ENCODE data around the gene SLC2A2. TPM values are rescaled to one million over a fixed set of nuclear protein-coding genes. Genes with fewer than 3 reads are reported as not detected.

The SLC2A2 gene
- total RNA-seq, 4 donors from 2014 or later: not detected

DNA sequence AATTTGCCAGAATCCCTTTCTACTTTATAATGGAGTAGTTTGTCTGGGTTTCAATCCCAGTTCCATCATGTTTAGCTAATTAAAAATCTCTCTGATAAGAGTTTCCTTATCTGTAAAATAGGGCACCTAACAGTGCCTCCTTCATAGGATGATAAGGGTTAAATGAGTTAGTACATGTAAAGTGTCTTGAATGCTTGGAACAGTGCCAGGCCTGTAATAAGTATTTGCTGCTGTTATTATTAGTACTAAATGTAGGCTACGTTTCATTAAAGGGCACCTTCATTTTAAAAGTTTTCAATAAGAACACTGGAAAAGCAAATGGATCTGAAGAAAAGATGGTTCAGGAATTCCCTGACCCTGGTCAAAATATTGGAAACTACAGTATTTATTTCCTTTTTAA lies 11.8 kb upstream of the SLC2A2 start:
- in situ Hi-C loops (cut with MboI; ENCODE audit: low pct_ligation_motif_present in 1 of 4, low pct_unique_long_range_greater_than_20kb in 1 of 4, low sequenced_read_pairs in 3 of 4): no loop called here

DNA sequence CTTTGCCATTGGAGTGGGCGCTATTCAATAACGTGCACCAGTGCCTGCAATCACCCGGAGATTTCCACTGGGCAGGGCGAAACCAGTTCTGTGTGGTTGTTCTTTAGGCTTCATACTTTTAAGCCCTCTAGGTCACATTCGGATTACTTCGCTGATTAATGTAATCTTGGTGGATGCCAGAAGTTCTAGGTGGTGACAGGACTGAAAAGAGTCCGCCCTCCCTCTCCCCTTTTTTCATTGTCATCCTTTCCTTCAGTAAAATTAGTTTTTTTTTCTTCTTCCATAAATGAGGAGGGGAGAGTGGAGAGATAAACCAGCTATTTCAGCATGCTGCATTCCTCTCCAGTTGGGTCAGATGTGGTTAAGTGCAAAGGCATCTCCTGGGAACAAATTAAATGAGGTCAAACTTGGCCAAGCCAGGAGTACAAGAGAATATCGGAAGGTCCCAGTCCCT lies 2.3 kb upstream of the SLC2A2 start:
- Histone ChIP-seq H3K27ac (peak overlapping the region in 1 of 4 donors; percentile 33), H3K4me3 (peak overlapping the region in 3 of 4 donors; percentile 7 to 34 (median 17)), H3K36me3 (no peaks in the 10 kb centered on the region), H3K9me3 (no peaks in the 10 kb centered on the region), H3K4me1 (peaks cover 0 to 8% (median 7%) of the 10 kb centered on the region in 4 donors), H3K27me3 (peaks cover 18% of the 10 kb centered on the region)
- WGBS, 2 donors (ENCODE audit: low coverage in 1 of 2): 39 to 60% methylated on average over 4 to 8 of the region's 8 CpGs
- intact Hi-C loops (cut with DNase I; ENCODE audit: low total_unique reads): no loop called here
- TF ChIP-seq POLR2AphosphoS5 (IDR thresholded peaks at IDR 0.05): no peak
- no peak for TF ChIP-seq POLR2A (IDR thresholded peaks at IDR 0.05)
- TF ChIP-seq, protein P1, sequence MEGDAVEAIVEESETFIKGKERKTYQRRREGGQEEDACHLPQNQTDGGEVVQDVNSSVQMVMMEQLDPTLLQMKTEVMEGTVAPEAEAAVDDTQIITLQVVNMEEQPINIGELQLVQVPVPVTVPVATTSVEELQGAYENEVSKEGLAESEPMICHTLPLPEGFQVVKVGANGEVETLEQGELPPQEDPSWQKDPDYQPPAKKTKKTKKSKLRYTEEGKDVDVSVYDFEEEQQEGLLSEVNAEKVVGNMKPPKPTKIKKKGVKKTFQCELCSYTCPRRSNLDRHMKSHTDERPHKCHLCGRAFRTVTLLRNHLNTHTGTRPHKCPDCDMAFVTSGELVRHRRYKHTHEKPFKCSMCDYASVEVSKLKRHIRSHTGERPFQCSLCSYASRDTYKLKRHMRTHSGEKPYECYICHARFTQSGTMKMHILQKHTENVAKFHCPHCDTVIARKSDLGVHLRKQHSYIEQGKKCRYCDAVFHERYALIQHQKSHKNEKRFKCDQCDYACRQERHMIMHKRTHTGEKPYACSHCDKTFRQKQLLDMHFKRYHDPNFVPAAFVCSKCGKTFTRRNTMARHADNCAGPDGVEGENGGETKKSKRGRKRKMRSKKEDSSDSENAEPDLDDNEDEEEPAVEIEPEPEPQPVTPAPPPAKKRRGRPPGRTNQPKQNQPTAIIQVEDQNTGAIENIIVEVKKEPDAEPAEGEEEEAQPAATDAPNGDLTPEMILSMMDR (IDR thresholded peaks at IDR 0.05): no peak
- no peak for TF ChIP-seq EP300 (IDR thresholded peaks at IDR 0.05; ENCODE audit: low read depth)
- no peak for DNase-seq
- in situ Hi-C loops (cut with MboI; ENCODE audit: low pct_ligation_motif_present in 1 of 4, low pct_unique_long_range_greater_than_20kb in 1 of 4, low sequenced_read_pairs in 3 of 4): no loop called here

More for the DNA sequence above, 11.8 kb upstream of the SLC2A2 start:
- no peaks in the 10 kb centered on the region for H3K4me1 ChIP-seq
- H3K4me3 ChIP-seq: no peak overlapping the region
- no peak for DNase-seq
- WGBS, 2 donors (ENCODE audit: low coverage in 1 of 2): 64 to 67% methylated on average over 1 of the region's 1 CpG
- H3K36me3 ChIP-seq: no peaks in the 10 kb centered on the region
- intact Hi-C loops (cut with DNase I; ENCODE audit: low total_unique reads): no loop called here
- H3K27ac ChIP-seq: no peak overlapping the region
- H3K9me3 ChIP-seq: no peaks in the 10 kb centered on the region
- peaks cover 7% of the 10 kb centered on the region for H3K27me3 ChIP-seq
- TF ChIP-seq, protein P1 (IDR thresholded peaks at IDR 0.05): no peak
- TF ChIP-seq POLR2AphosphoS5 (IDR thresholded peaks at IDR 0.05) (no peak), EP300 (IDR thresholded peaks at IDR 0.05; ENCODE audit: low read depth) (no peak), POLR2A (IDR thresholded peaks at IDR 0.05) (no peak)

DNA sequence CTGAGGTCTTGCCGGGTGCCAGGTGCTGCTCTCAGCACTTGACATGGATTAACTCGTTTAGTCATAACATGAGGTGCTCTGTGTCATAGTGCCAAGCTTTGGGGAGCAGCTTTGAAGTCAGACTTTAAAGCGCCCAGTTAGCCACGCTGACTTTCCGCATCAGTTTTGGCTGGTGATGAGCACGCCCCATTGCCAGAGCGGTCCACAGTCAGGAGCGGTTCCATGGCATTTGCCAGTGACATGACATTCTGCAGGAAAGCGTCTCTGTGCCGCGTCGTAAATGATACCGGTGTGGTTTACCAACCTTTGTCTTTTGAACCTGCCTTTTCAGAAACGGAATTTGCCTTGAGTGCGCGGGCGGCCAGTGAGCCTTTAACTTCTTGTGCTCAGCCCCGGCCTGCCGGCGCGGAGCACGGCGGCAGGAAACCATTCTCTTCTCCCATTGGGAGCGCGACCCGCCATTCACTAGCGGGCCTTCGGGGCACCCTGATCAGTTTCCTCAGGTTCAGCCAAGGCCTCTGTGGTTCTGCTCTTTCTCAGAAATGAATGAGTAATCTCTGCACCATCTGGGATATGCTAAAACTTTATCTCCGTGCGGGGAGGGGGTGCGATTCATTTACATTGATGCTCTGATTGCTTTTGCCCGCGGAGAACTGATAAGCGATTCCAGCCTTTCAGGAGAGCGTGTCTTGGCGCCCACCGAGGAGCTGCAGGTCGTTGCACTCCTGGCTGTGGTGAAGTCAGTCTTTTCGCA lies 1.7 kb upstream of the SLC2A2 start:
- intact Hi-C loops (cut with DNase I; ENCODE audit: low total_unique reads) (no loop called here), in situ Hi-C loops (cut with MboI; ENCODE audit: low pct_ligation_motif_present in 1 of 4, low pct_unique_long_range_greater_than_20kb in 1 of 4, low sequenced_read_pairs in 3 of 4) (no loop called here)
- H3K27ac ChIP-seq: peak overlapping the region in 1 of 4 donors; percentile 33
- no peak for TF ChIP-seq EP300 (IDR thresholded peaks at IDR 0.05; ENCODE audit: low read depth)
- TF ChIP-seq, protein P1 (IDR thresholded peaks at IDR 0.05): no peak
- TF ChIP-seq POLR2A (IDR thresholded peaks at IDR 0.05): no peak
- no peak for TF ChIP-seq POLR2AphosphoS5 (IDR thresholded peaks at IDR 0.05)
- H3K4me1 ChIP-seq: peaks cover 0 to 8% (median 7%) of the 10 kb centered on the region in 4 donors
- WGBS, 2 donors (ENCODE audit: low coverage in 1 of 2): 15 to 45% methylated on average over 4 to 39 of the region's 39 CpGs
- peaks cover 18% of the 10 kb centered on the region for H3K27me3 ChIP-seq
- peak; percentile 21 for DNase-seq
- H3K36me3 ChIP-seq: no peaks in the 10 kb centered on the region
- H3K4me3 ChIP-seq: peak overlapping the region in 3 of 4 donors; percentile 7 to 34 (median 17)
- H3K9me3 ChIP-seq: no peaks in the 10 kb centered on the region

- Histone ChIP-seq H3K4me1 (peaks cover 0 to 4% (median 3%) of the 10 kb centered on the region in 4 donors), H3K27me3 (peaks cover 10% of the 10 kb centered on the region), H3K4me3 (no peak overlapping the region), H3K36me3 (no peaks in the 10 kb centered on the region), H3K9me3 (no peaks in the 10 kb centered on the region), H3K27ac (no peak overlapping the region)
- in situ Hi-C loops (cut with MboI; ENCODE audit: low pct_ligation_motif_present in 1 of 4, low pct_unique_long_range_greater_than_20kb in 1 of 4, low sequenced_read_pairs in 3 of 4) (no loop called here), intact Hi-C loops (cut with DNase I; ENCODE audit: low total_unique reads) (no loop called here)
- TF ChIP-seq EP300 (IDR thresholded peaks at IDR 0.05; ENCODE audit: low read depth): no peak
- no peak for TF ChIP-seq POLR2AphosphoS5 (IDR thresholded peaks at IDR 0.05)
- no peak for DNase-seq
Measured at GRCh38 chr3:171023566-171023965, 3.0 kb downstream of the SLC2A2 start.
